A549 (cell line): Measurements from ENCODE around the gene MSN. TPM values are rescaled to one million over a fixed set of nuclear protein-coding genes. Genes with fewer than 3 reads are reported as not detected.

Source experiments
- ATAC-seq, 2 experiments: fragments of 200-7000 bp in 1 of 2; fragments of >200 bp in 1 of 2; cut with Nextera tagmentation in 1 of 2; cut with Tn5 transposase in 1 of 2; 3 replicates each; pipeline versions ENCODE4 v1.8.0 to v1.9.1; 2018 to 2020; ENCODE audit warnings: mild to moderate bottlenecking in 1 of 2, moderate library complexity in 1 of 2
- CTCF ChIA-PET: fragments of 300-600 bp; sonication (Branson Sonifier 250); formaldehyde crosslinking; extraction: SDS; loops from one replicate; lab custom pipeline; 2021; ENCODE audit warnings: antibody characterized with exemption, inconsistent platforms; lab: Yijun Ruan, JAX
- POLR2A ChIA-PET: fragments of 350-600 bp; formaldehyde crosslinking; extraction: SDS; loops from one replicate; lab custom pipeline; 2021; ENCODE audit warnings: antibody characterized with exemption, inconsistent platforms; lab: Yijun Ruan, JAX
- DNase-seq, 2 experiments: peaks; one replicate each; pipeline versions ENCODE4 v3.0.0 to v3.0.0-alpha.2; 2011 to 2016; ENCODE audit warnings: low read depth in 1 of 2, low spot score in 1 of 2
- FAIRE-seq: peaks from 2 replicates; lab custom pipeline; 2011; peaks lifted over from hg19 to GRCh38; lab: Jason Lieb, UNC
- H3K27ac ChIP-seq, 2 experiments: fragments of >200 bp; sonication (Bioruptor Twin); formaldehyde crosslinking; 3 replicates each; pipeline ENCODE4 v1.5.1; 2016 to 2017
- H3K4me1 ChIP-seq: fragments of >200 bp; sonication (Bioruptor Twin); formaldehyde crosslinking; 3 replicates; pipeline ENCODE4 v1.6.1; 2016
- H3K4me2 ChIP-seq: fragments of >200 bp; sonication (Bioruptor Twin); formaldehyde crosslinking; 3 replicates; pipeline ENCODE4 v1.6.1; 2016
- H3K4me3 ChIP-seq: fragments of >200 bp; sonication (Bioruptor Twin); formaldehyde crosslinking; 3 replicates; pipeline ENCODE4 v1.5.1; 2016
- H3K9me3 ChIP-seq: fragments of >200 bp; sonication (Bioruptor Twin); formaldehyde crosslinking; 3 replicates; pipeline ENCODE4 v1.6.1; 2016
- ATOH8 ChIP-seq: fragments of 250-450 bp; sonication (Bioruptor Pico); IDR thresholded peaks from 2 replicates; pipeline ENCODE4 v1.5.0; 2020; ENCODE audit warnings: low read depth, mild to moderate bottlenecking, moderate library complexity
- BHLHE40 ChIP-seq: IDR thresholded peaks from 2 replicates; pipeline ENCODE4 v1.6.1; 2012; ENCODE audit warnings: low read depth, low read length, inconsistent platforms
- CBX2 ChIP-seq: fragments of 200-600 bp; sonication (generic); IDR thresholded peaks from 2 replicates; pipeline ENCODE4 v1.6.1; 2016; ENCODE audit warnings: low read depth, mild to moderate bottlenecking, borderline replicate concordance
- FOSB ChIP-seq: fragments of 250-450 bp; sonication (Bioruptor Pico); IDR thresholded peaks from 2 replicates; pipeline ENCODE4 v1.5.0; 2020; ENCODE audit warnings: mild to moderate bottlenecking, moderate library complexity
- FOSL2 ChIP-seq, 2 experiments: fragments of 450-650 bp in 1 of 2; fragments of >200 bp in 1 of 2; sonication (Bioruptor Twin) in 1 of 2; formaldehyde crosslinking; IDR thresholded peaks; 2 replicates each; pipeline versions ENCODE4 v1.5.0 to v1.6.1; 2016 to 2020; ENCODE audit warnings: mild to moderate bottlenecking in 1 of 2, moderate library complexity in 1 of 2
- GATA3 ChIP-seq: IDR thresholded peaks from 2 replicates; pipeline ENCODE4 v1.6.1; 2012; ENCODE audit warnings: borderline replicate concordance
- HDAC2 ChIP-seq: fragments of 200-600 bp; sonication (generic); IDR thresholded peaks from 2 replicates; pipeline ENCODE4 v1.6.1; 2016
- HMGXB4 ChIP-seq: fragments of 250-450 bp; sonication (Bioruptor Pico); IDR thresholded peaks from 2 replicates; pipeline ENCODE4 v1.5.0; 2021; ENCODE audit warnings: mild to moderate bottlenecking, moderate library complexity, borderline replicate concordance
- HOXB13 ChIP-seq: fragments of 250-450 bp; sonication (Bioruptor Pico); IDR thresholded peaks from 2 replicates; pipeline ENCODE4 v1.5.0; 2020; ENCODE audit warnings: low read depth, mild to moderate bottlenecking, moderate library complexity
- HOXB5 ChIP-seq: fragments of 250-450 bp; sonication (Bioruptor Pico); IDR thresholded peaks from 2 replicates; pipeline ENCODE4 v1.5.0; 2020; ENCODE audit warnings: mild to moderate bottlenecking, moderate library complexity
- JUN ChIP-seq, 2 experiments: fragments of >200 bp; sonication (Bioruptor Twin); formaldehyde crosslinking; IDR thresholded peaks; 2 replicates in 1 of 2; 3 replicates in 1 of 2; pipeline ENCODE4 v1.6.1; 2016 to 2017
- KDM1A ChIP-seq: fragments of 200-600 bp; sonication (generic); IDR thresholded peaks from 2 replicates; pipeline ENCODE4 v1.6.1; 2016; ENCODE audit warnings: low read depth, mild to moderate bottlenecking
- MAFK ChIP-seq: fragments of 450-650 bp; IDR thresholded peaks from 2 replicates; pipeline ENCODE4 v1.6.1; 2014; ENCODE audit not compliant: partially characterized antibody
- MAX ChIP-seq: IDR thresholded peaks from 2 replicates; pipeline ENCODE4 v1.6.1; 2012
- POLR2AphosphoS2 ChIP-seq: conservative IDR thresholded peaks from 2 replicates; pipeline ENCODE4 v1.6.1; 2012; ENCODE audit warnings: low read length, improper control_type of control experiment, inconsistent platforms
- RCOR1 ChIP-seq: fragments of 150-350 bp; IDR thresholded peaks from 2 replicates; pipeline ENCODE4 v1.6.1; 2014; ENCODE audit warnings: antibody characterized with exemption, low read length, low read depth
- REST ChIP-seq: fragments of 200-600 bp; sonication (generic); IDR thresholded peaks from 2 replicates; pipeline ENCODE4 v1.6.1; 2016; ENCODE audit warnings: antibody characterized with exemption, mild to moderate bottlenecking, moderate library complexity
- TFCP2L1 ChIP-seq: fragments of 250-450 bp; sonication (Bioruptor Pico); IDR thresholded peaks from 2 replicates; pipeline ENCODE4 v1.5.0; 2021; ENCODE audit warnings: mild to moderate bottlenecking
- ZFP36 ChIP-seq: fragments of 450-650 bp; IDR thresholded peaks from 2 replicates; pipeline ENCODE4 v1.6.1; 2014; ENCODE audit warnings: borderline replicate concordance; ENCODE audit not compliant: partially characterized antibody
- ZNF302 ChIP-seq: fragments of 250-450 bp; sonication (Bioruptor Pico); IDR thresholded peaks from 2 replicates; pipeline ENCODE4 v1.9.0; 2021; ENCODE audit warnings: inconsistent platforms, mild to moderate bottlenecking, moderate library complexity
- ZSCAN20 ChIP-seq: fragments of 250-450 bp; sonication (Bioruptor Pico); IDR thresholded peaks from 2 replicates; pipeline ENCODE4 v1.8.0; 2022; ENCODE audit warnings: mild to moderate bottlenecking, moderate library complexity
- WGBS: methylation state at CpG from one replicate; pipeline ENCODE4 v1.1.6; 2017; ENCODE audit errors: missing lambda C conversion rate; 5-methylcytosine and 5-hydroxymethylcytosine counted together
- polyA plus RNA-seq, 4 experiments: library from polyadenylated mRNA; depleted of rRNA in 3 of 4; stranded (reverse); fragments of >200 nt; fragmentation: RNase III in 1 of 4; extraction: RNeasy Plus Mini Kit Qiagen cat#74134 plus additional on column Dnase treatment in 1 of 4; gene quantifications; 2 replicates in 3 of 4; 3 replicates in 1 of 4; pipeline ENCODE4 v1.2.3, GENCODE V29; 2011 to 2017

The MSN gene
- polyA plus RNA-seq, 2 of the 4 experiments (the other 2 are of a cell fraction): 269 to 285 TPM

- no peaks in the 10 kb centered on the region for H3K9me3 ChIP-seq
- ATAC-seq (peak; percentile 3 to 8; a peak in 2 of 6 replicates), DNase-seq (no peak), FAIRE-seq (peak; percentile 99)
- H3K4me1 ChIP-seq: peaks cover 39% of the 10 kb centered on the region
- peak overlapping the region; percentile 87 to 95 for H3K27ac ChIP-seq
- CTCF ChIA-PET: interaction anchor here (0.9 to 2.2 kb wide), 6 partner anchors 8 to 102 kb away, joined by 3 to 6 read pairs (median 3); no protein-coding TSS in a partner anchor
- POLR2A ChIA-PET: interaction anchor here (3.5 kb wide), 1 partner anchor 24 kb away, joined by 31 read pairs; the partner anchor contains the start of gene MSN
- TF ChIP-seq HOXB13 (CRISPR knock-in tag) (no peak), KDM1A (no peak), FOSL2 (IDR thresholded peaks at IDR 0.05) (no peak), FOSL2 (CRISPR knock-in tag; IDR thresholded peaks at IDR 0.05) (no peak), ATOH8 (CRISPR knock-in tag) (no peak), ZSCAN20 (CRISPR knock-in tag) (no peak), POLR2AphosphoS2 (no peak), REST (no peak), ZNF302 (CRISPR knock-in tag) (no peak), GATA3 (no peak), BHLHE40 (no peak), JUN (IDR thresholded peaks at IDR 0.05) (no peak), CBX2 (no peak), TFCP2L1 (CRISPR knock-in tag) (no peak), ZFP36 (no peak), RCOR1 (no peak), HMGXB4 (CRISPR knock-in tag) (no peak), MAFK (no peak), HDAC2 (no peak)
- H3K4me3 ChIP-seq: no peak overlapping the region
- 82% methylated on average over 1 of the region's 1 CpG for WGBS
- peak overlapping the region; percentile 74 for H3K4me2 ChIP-seq
These were observed 23.9 kb upstream of the MSN start for GRCh38 chrX:65643531-65644052.

- 0% methylated on average over 1 of the region's 1 CpG for WGBS
- TF ChIP-seq FOSB (CRISPR knock-in tag) (no peak), FOSL2 (IDR thresholded peaks at IDR 0.05) (peak; percentile 33; the same call in 1 of the 2 replicates), FOSL2 (CRISPR knock-in tag; IDR thresholded peaks at IDR 0.05) (peak; percentile 57), RCOR1 (no peak), MAX (0 out of 2 replicates have a peak, but pooled peaks have one; percentile 35), HOXB5 (CRISPR knock-in tag) (0 out of 2 replicates have a peak, but pooled peaks have one; percentile 55)
- peak overlapping the region; percentile 74 for H3K4me2 ChIP-seq
- H3K9me3 ChIP-seq: no peaks in the 10 kb centered on the region
- H3K27ac ChIP-seq: peak overlapping the region; percentile 87 to 95
- CTCF ChIA-PET: interaction anchor here (1.0 to 2.2 kb wide), 5 partner anchors 9 to 100 kb away, joined by 3 to 6 read pairs (median 3); no protein-coding TSS in a partner anchor
- peaks cover 39% of the 10 kb centered on the region for H3K4me1 ChIP-seq
- peak; percentile 95 to 98 for ATAC-seq
- FAIRE-seq: peak; percentile 99
- H3K4me3 ChIP-seq: no peak overlapping the region
- peak; percentile 67 to 80 for DNase-seq
- POLR2A ChIA-PET: interaction anchor here (0.7 to 3.5 kb wide), 2 partner anchors 23 to 35 kb away, joined by 3 to 31 read pairs; partner anchors contain the start of gene MSN
These were observed 22.7 kb upstream of the MSN start for GRCh38 chrX:65644621-65645289.
